ENCODE data around the gene SEMA7A.

- TF ChIP-seq CTCF (IDR thresholded peaks at IDR 0.05; ENCODE audit: low read length), result no peak
- TF ChIP-seq EZH2 (optimal IDR thresholded peaks at IDR 0.05; ENCODE audit: low read depth, low read length), result no peak
Measured at GRCh38 chr15:74383286-74383685, 50.5 kb downstream of the SEMA7A start.
